Tibial artery (tissue), 4 donors: ENCODE data around the gene ZBTB20.

Source experiments
- DNase-seq, 2 donors: peaks; one replicate each; pipeline ENCODE4 v3.0.0-alpha.2; 2019
- H3K27ac ChIP-seq, 2 donors: fragments of 200-600 bp; sonication (generic) in 1 of 2; 1 replicate in 1 of 2; 2 replicates in 1 of 2; pipeline ENCODE4 v1.5.1; 2018 to 2019; ENCODE audit warnings: mild to moderate bottlenecking in 1 of 2
- H3K27me3 ChIP-seq, 2 donors: fragments of 200-600 bp; sonication (generic) in 1 of 2; one replicate each; pipeline versions ENCODE4 v1.5.1 to v1.6.0; 2016 to 2019
- H3K36me3 ChIP-seq, 3 donors: fragments of 200-600 bp; sonication (generic) in 2 of 3; one replicate each; pipeline ENCODE4 v1.5.1; 2016 to 2019; ENCODE audit warnings: mild to moderate bottlenecking in 2 of 3
- H3K4me1 ChIP-seq, 4 donors: fragments of 200-600 bp; sonication (generic) in 2 of 4; 1 replicate in 3 of 4; 2 replicates in 1 of 4; pipeline ENCODE4 v1.5.1; 2016 to 2019
- H3K4me3 ChIP-seq, 2 donors: fragments of 200-600 bp; sonication (generic) in 1 of 2; 1 replicate in 1 of 2; 2 replicates in 1 of 2; pipeline ENCODE4 v1.5.1; 2018 to 2019; ENCODE audit warnings: mild to moderate bottlenecking in 2 of 2
- H3K9me3 ChIP-seq, 3 donors: fragments of 200-600 bp; sonication (generic) in 1 of 3; one replicate each; pipeline ENCODE4 v1.5.1; 2016 to 2019
- CTCF ChIP-seq, 2 experiments: fragments of 200-600 bp in 1 of 2; fragments of 450-650 bp in 1 of 2; IDR thresholded peaks; one replicate each; pipeline ENCODE4 v1.5.1; 2017 to 2019; ENCODE audit warnings: antibody characterized with exemption in 2 of 2, mild to moderate bottlenecking in 1 of 2, moderate library complexity in 1 of 2
- intact Hi-C: fragments of 100-400 bp; cut with DNase I; formaldehyde crosslinking; loops from one replicate; pipeline ENCODE4 v1.15.0; 2023; ENCODE audit warnings: low total_unique reads

The ZBTB20 gene

GRCh38 chr3:114635878-114636277, 511.2 kb downstream of the ZBTB20 start:
- H3K4me1 ChIP-seq: no peaks in the 10 kb centered on the region
- no peak overlapping the region for H3K4me3 ChIP-seq
- TF ChIP-seq CTCF (IDR thresholded peaks at IDR 0.05): no peak
- no peak for DNase-seq
- intact Hi-C loops: no loop called here
- H3K36me3 ChIP-seq: no peaks in the 10 kb centered on the region
- no peak overlapping the region for H3K27ac ChIP-seq
- H3K9me3 ChIP-seq: peaks cover 0 to 8% (median 6%) of the 10 kb centered on the region in 3 donors
- H3K27me3 ChIP-seq: no peaks in the 10 kb centered on the region

GRCh38 chr3:114634635-114635034, 512.5 kb downstream of the ZBTB20 start:
- no peak overlapping the region for H3K27ac ChIP-seq
- no peaks in the 10 kb centered on the region for H3K4me1 ChIP-seq
- H3K9me3 ChIP-seq: peaks cover 0 to 8% (median 6%) of the 10 kb centered on the region in 3 donors
- intact Hi-C loops: no loop called here
- no peaks in the 10 kb centered on the region for H3K27me3 ChIP-seq
- no peak for DNase-seq
- no peaks in the 10 kb centered on the region for H3K36me3 ChIP-seq
- TF ChIP-seq CTCF (IDR thresholded peaks at IDR 0.05): no peak
- H3K4me3 ChIP-seq: no peak overlapping the region

- intact Hi-C loops: no loop called here
- H3K4me3 ChIP-seq: no peak overlapping the region
- peaks cover 0 to 13% (median 0%) of the 10 kb centered on the region in 4 donors for H3K4me1 ChIP-seq
- TF ChIP-seq CTCF (IDR thresholded peaks at IDR 0.05): no peak
- H3K36me3 ChIP-seq: no peaks in the 10 kb centered on the region
- H3K9me3 ChIP-seq: peaks cover 0 to 8% (median 6%) of the 10 kb centered on the region in 3 donors
- no peak overlapping the region for H3K27ac ChIP-seq
- no peak for DNase-seq
- no peaks in the 10 kb centered on the region for H3K27me3 ChIP-seq
Measured at GRCh38 chr3:114632757-114633424, 514.2 kb downstream of the ZBTB20 start.

GRCh38 chr3:114627770-114628169, 519.3 kb downstream of the ZBTB20 start:
- no peaks in the 10 kb centered on the region for H3K27me3 ChIP-seq
- H3K4me1 ChIP-seq: peaks cover 0 to 56% (median 25%) of the 10 kb centered on the region in 4 donors
- no peaks in the 10 kb centered on the region for H3K36me3 ChIP-seq
- intact Hi-C loops: loop anchor here (10.0 kb wide), 1 partner anchor 243 kb away; no protein-coding TSS in a partner anchor
- TF ChIP-seq CTCF (IDR thresholded peaks at IDR 0.05): no peak
- no peak overlapping the region for H3K4me3 ChIP-seq
- DNase-seq: peak; percentile 67 to 69
- peak overlapping the region; percentile 75 to 82 for H3K27ac ChIP-seq
- H3K9me3 ChIP-seq: no peaks in the 10 kb centered on the region

- H3K9me3 ChIP-seq: no peaks in the 10 kb centered on the region
- H3K27ac ChIP-seq: peak overlapping the region; percentile 75 to 82
- peaks cover 0 to 66% (median 27%) of the 10 kb centered on the region in 4 donors for H3K4me1 ChIP-seq
- no peak for DNase-seq
- no peak overlapping the region for H3K4me3 ChIP-seq
- no peak for TF ChIP-seq CTCF (IDR thresholded peaks at IDR 0.05)
- no peaks in the 10 kb centered on the region for H3K27me3 ChIP-seq
- H3K36me3 ChIP-seq: no peaks in the 10 kb centered on the region
- intact Hi-C loops: loop anchor here (10.0 kb wide), 1 partner anchor 242 kb away; no protein-coding TSS in a partner anchor
Measured at GRCh38 chr3:114626751-114627150, 520.3 kb downstream of the ZBTB20 start.
